ENCODE data around the gene PLPP3.

PLPP3 gene

DNA sequence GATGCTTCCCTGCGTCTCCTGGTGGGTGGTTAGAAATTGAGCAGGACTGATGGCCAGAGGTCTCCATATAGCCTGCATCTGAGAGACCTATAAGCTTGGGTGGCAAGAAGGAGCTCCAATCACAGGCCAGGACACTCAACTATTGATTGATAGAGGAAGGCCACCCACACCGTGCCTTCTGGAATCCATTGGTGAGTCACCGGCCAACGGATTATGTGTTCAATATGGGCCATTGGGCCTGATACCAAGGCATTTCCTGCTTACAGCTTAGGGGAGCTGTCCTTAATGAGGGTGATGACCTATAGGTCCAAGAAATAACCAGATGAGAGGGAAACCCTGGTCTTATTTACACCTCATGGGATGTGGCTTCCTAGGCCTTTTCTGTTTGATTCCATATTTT, 115.1 kb downstream of the PLPP3 start:
- DNase-seq (ENCODE audit: low read depth) = no peak
- no peak overlapping the region for H3K4me3 ChIP-seq (ENCODE audit: low read length)
- TF ChIP-seq, protein P1, sequence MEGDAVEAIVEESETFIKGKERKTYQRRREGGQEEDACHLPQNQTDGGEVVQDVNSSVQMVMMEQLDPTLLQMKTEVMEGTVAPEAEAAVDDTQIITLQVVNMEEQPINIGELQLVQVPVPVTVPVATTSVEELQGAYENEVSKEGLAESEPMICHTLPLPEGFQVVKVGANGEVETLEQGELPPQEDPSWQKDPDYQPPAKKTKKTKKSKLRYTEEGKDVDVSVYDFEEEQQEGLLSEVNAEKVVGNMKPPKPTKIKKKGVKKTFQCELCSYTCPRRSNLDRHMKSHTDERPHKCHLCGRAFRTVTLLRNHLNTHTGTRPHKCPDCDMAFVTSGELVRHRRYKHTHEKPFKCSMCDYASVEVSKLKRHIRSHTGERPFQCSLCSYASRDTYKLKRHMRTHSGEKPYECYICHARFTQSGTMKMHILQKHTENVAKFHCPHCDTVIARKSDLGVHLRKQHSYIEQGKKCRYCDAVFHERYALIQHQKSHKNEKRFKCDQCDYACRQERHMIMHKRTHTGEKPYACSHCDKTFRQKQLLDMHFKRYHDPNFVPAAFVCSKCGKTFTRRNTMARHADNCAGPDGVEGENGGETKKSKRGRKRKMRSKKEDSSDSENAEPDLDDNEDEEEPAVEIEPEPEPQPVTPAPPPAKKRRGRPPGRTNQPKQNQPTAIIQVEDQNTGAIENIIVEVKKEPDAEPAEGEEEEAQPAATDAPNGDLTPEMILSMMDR (IDR thresholded peaks at IDR 0.05; ENCODE audit: insufficient read depth, low read depth, low read length, missing control alignments) = no peak

DNA sequence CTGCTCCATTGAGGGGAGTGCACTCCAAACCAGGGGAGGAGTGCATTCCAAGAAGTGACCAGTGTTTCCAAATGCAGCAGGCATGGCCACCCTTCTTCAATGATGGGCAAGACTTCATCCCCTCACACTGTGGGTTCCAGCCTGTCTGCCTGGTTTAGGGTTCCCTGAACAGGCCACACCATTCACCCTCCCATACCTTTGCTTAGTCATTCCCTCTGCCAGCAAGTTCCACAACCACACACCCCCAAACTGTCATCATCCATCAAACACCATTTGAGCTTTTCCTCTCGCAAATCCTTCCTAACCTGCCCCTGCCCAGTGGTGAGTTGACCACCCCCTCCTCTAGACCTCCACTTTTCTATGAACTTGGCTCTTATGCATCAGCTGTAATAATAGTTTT, 116.0 kb downstream of the PLPP3 start:
- no peak for DNase-seq (ENCODE audit: low read depth)
- TF ChIP-seq, protein P1 (IDR thresholded peaks at IDR 0.05; ENCODE audit: insufficient read depth, low read depth, low read length, missing control alignments) = no peak
- no peak overlapping the region for H3K4me3 ChIP-seq (ENCODE audit: low read length)

DNA sequence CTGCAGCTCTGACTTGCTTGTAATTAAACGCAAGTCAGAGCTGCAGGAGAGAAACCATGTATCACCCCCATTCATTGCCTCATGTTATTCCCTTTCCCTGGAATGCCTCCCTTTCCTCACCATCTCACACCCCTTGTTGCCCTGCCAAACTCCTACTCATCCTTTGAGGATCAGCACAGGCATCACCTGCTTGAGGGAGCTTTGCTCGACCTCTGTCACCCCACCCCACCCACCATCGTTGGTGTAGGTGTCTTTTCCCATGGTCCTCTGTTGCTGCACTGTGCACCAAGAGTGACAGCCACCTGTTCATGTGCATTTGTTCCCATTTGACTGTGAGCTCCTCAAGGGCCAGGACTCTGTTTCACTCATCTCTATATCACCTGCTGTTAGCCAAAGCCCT, 117.2 kb downstream of the PLPP3 start:
- TF ChIP-seq, protein P1 (IDR thresholded peaks at IDR 0.05; ENCODE audit: insufficient read depth, low read depth, low read length, missing control alignments) = no peak
- no peak overlapping the region for H3K4me3 ChIP-seq (ENCODE audit: low read length)
- DNase-seq (ENCODE audit: low read depth) = no peak

DNA sequence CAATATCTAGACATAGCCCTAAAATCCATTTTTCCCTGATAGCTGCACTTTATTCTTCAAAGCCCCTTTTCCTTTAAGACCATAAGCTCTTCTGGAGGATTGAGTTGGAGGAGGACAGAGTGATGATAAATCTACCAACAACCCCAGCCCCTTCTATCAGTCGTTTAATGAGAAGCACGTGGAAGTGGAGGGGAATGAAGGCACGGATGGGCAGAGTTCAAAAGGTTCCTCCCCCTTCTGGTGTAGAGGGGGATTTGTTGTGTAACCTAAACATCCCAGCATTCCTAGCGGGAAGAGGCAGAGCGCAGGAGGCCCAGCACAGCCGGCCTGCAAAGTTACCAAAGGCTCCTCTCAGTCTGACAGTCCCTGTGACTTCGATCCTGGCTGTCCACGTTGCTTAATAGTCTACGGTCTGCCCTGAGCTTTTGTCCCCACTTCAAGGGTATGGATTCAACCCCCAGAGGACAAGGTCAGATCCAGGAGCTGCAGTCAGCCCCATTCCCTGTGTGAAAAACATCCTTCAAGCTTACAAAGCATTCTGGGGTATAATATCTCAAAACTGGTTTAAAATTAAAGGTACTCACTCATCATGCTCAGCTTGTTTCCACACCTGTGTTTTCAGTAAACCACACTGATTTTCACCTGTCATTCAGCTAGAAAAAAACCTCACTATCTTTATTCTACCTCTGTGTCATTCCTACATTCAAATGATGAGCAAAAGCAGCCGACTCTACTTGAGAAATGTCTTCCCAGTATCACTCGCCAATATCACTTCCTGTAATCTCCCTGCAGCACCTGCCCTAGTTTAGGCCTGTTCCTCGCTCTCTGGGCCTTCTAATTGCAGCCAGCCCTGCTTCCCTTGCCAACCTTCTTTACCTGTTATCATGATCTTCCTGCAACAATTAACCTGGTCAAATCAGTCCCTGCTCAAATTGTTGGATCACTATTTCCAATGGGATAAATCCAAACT, 117.9 kb downstream of the PLPP3 start:
- TF ChIP-seq, protein P1 (IDR thresholded peaks at IDR 0.05; ENCODE audit: insufficient read depth, low read depth, low read length, missing control alignments) = no peak
- H3K4me3 ChIP-seq (ENCODE audit: low read length) = no peak overlapping the region
- no peak for DNase-seq (ENCODE audit: low read depth)

DNA sequence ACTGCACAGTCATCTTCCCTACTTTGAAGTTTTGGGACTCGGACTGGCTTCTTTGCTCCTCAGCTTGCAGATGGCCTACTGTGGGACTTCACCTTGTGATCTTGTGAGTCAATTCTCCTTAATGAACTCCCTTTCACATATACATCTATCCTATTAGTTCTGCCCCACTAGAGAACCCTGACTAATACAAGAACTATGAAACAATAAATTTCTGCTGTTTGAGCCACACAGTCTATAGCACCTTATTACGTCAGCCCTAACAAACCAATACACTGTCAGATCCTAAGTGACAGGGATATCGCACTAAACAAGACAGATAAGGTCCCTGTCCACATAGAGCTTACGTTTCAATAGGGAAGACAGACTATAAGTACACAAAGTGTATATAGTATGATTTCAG, 120.1 kb downstream of the PLPP3 start:
- no peak overlapping the region for H3K4me3 ChIP-seq (ENCODE audit: low read length)
- DNase-seq (ENCODE audit: low read depth) = no peak
- TF ChIP-seq, protein P1 (IDR thresholded peaks at IDR 0.05; ENCODE audit: insufficient read depth, low read depth, low read length, missing control alignments) = no peak

DNA sequence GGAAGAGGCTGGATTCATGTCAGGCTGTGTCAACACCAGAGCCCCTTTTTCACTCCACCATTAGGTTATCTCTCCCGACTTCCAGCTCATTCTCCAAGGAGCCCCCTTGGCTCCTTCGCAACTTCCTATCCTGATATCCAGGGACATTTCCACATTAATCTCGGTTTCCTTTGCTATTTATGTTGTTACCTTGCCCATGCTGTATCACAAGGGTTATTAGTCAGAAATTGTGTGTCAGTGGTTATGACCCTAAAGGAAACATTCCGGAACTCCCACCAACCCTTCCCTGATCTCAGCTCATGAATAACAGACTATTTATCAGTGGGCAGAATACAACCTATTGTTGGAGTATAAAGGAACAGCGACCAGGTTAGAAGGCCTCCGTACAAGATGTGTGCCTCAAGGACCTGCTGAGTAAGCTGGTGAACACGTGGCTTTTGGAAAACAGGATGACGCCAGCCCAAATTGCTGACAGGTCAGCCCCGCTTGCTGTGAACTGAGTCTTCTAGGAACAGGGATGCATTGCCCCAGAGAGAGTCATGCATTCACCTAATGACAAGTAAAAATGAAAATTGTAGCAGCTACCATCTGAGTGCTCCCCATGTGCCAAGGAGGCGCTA, 121.5 kb downstream of the PLPP3 start:
- no peak overlapping the region for H3K4me3 ChIP-seq (ENCODE audit: low read length)
- TF ChIP-seq, protein P1 (IDR thresholded peaks at IDR 0.05; ENCODE audit: insufficient read depth, low read depth, low read length, missing control alignments) = no peak
- DNase-seq (ENCODE audit: low read depth) = no peak

Measured in epithelial cell of esophagus (primary cell).